ENCODE data around the gene MPIG6B. TPM values are rescaled to one million over a fixed set of nuclear protein-coding genes. Genes with fewer than 3 reads are reported as not detected.

Gene MPIG6B
- total and polyA plus RNA-seq, 11 donors: 0.17 to 1.00 (median 0.34) TPM; not detected in 2

- DNase-seq (no peak), ATAC-seq (no peak)
- H3K4me3 ChIP-seq: no peak overlapping the region
- TF ChIP-seq POLR2A (IDR thresholded peaks at IDR 0.05): no peak
- no peak for TF ChIP-seq CTCF (IDR thresholded peaks at IDR 0.05)
- no peaks in the 10 kb centered on the region for H3K27me3 ChIP-seq
- no peaks in the 10 kb centered on the region for H3K36me3 ChIP-seq
- no peaks in the 10 kb centered on the region for H3K9me3 ChIP-seq
- no peak overlapping the region for H3K27ac ChIP-seq
- WGBS, 4 donors: 85 to 89% (median 88%) methylated on average over 5 of the region's 5 CpGs
- H3K4me1 ChIP-seq: no peaks in the 10 kb centered on the region
- intact Hi-C loops (cut with DNase I): no loop called here
Measured at GRCh38 chr6:31720196-31720770, 2.9 kb upstream of the MPIG6B start.

GRCh38 chr6:31721351-31722020 is 1.7 kb upstream of the MPIG6B start, which contains the start of gene LY6G6C:
Gene LY6G6C, minus strand, starts transcription at chr6:31721746. Its CDS starts 67 bp downstream, at chr6:31721679.
- H3K27ac ChIP-seq: no peak within 1 kb of the TSS
- no peaks in the 10 kb centered on the region for H3K9me3 ChIP-seq
- H3K4me1 ChIP-seq: peaks cover 0 to 10% (median 0%) of the 10 kb centered on the region in 12 donors
- H3K4me3 ChIP-seq: no peak within 1 kb of the TSS
- DNase-seq (peak in 1 of 5 donors; percentile 18), ATAC-seq (no peak)
- peaks cover 0 to 11% (median 6%) of the 10 kb centered on the region in 9 donors for H3K36me3 ChIP-seq
- TF ChIP-seq CTCF (IDR thresholded peaks at IDR 0.05) (no peak), POLR2A (IDR thresholded peaks at IDR 0.05) (no peak)
- intact Hi-C loops (cut with DNase I): no loop called here
- WGBS, 4 donors: 84 to 93% (median 89%) methylated on average over 4 of the region's 4 CpGs
- no peaks in the 10 kb centered on the region for H3K27me3 ChIP-seq

GRCh38 chr6:31722173-31722572 is 1.0 kb upstream of the MPIG6B start:
- Histone ChIP-seq H3K4me1 (peaks cover 0 to 17% (median 1%) of the 10 kb centered on the region in 12 donors), H3K36me3 (peaks cover 0 to 18% (median 13%) of the 10 kb centered on the region in 9 donors), H3K27me3 (no peaks in the 10 kb centered on the region), H3K27ac (no peak overlapping the region), H3K9me3 (no peaks in the 10 kb centered on the region), H3K4me3 (no peak overlapping the region)
- TF ChIP-seq CTCF (IDR thresholded peaks at IDR 0.05): no peak
- no peak for TF ChIP-seq POLR2A (IDR thresholded peaks at IDR 0.05)
- intact Hi-C loops (cut with DNase I): no loop called here
- ATAC-seq: no peak
- DNase-seq: peak in 1 of 5 donors; percentile 13
- WGBS, 4 donors: 91 to 100% (median 97%) methylated on average over 3 of the region's 3 CpGs

- intact Hi-C loops (cut with DNase I): no loop called here
- peak in 1 of 4 donors; percentile 23 for ATAC-seq
Measured at GRCh38 chr6:31723980-31724691, 963 bp downstream of the MPIG6B start.

More at GRCh38 chr6:31723980-31724691, 963 bp downstream of the MPIG6B start:
- H3K27ac ChIP-seq: peak overlapping the region in 2 of 12 donors; percentile 49 to 50
- peaks cover 0 to 37% (median 15%) of the 10 kb centered on the region in 12 donors for H3K4me1 ChIP-seq
- peaks cover 0 to 32% (median 22%) of the 10 kb centered on the region in 9 donors for H3K36me3 ChIP-seq
- TF ChIP-seq CTCF (IDR thresholded peaks at IDR 0.05) (no peak), POLR2A (IDR thresholded peaks at IDR 0.05) (no peak)
- peak overlapping the region in 1 of 12 donors; percentile 11 for H3K4me3 ChIP-seq
- H3K27me3 ChIP-seq: no peaks in the 10 kb centered on the region
- peak in 4 of 5 donors; percentile 25 to 64 (median 50) for DNase-seq
- 80 to 85% (median 81%) methylated on average over 25 of the region's 25 CpGs for WGBS, 4 donors
- H3K9me3 ChIP-seq: no peaks in the 10 kb centered on the region

All from heart left ventricle (tissue), 16 donors.